ENCODE data around the gene CD99L2.

GRCh38 chrX:150806827-150807226 is 91.6 kb downstream of the CD99L2 start:
- TF ChIP-seq POLR2A (IDR thresholded peaks at IDR 0.05) (no peak), CTCF (IDR thresholded peaks at IDR 0.05) (no peak), POLR2AphosphoS5 (IDR thresholded peaks at IDR 0.05; ENCODE audit: insufficient read depth in 1 of 2, low read depth in 1 of 2) (no peak)
